HepG2 (cell line): ENCODE results near the gene NAIF1. TPM values are rescaled to one million over a fixed set of nuclear protein-coding genes. Genes with fewer than 3 reads are reported as not detected.
A peak's percentile ranks its signal among the peaks of the same experiment; 100 is the strongest.

ENCODE experiments used
- AGO1 ChIP-seq: fragments of 200-400 bp; formaldehyde crosslinking; IDR thresholded peaks from 2 replicates; pipeline ENCODE4 v1.6.1; 2017; ENCODE audit warnings: mild to moderate bottlenecking, low read depth, low read length, moderate library complexity; ENCODE audit not compliant: poor library complexity, severe bottlenecking
- CENPBD1 ChIP-seq: sonication (generic); formaldehyde crosslinking; IDR thresholded peaks from 2 replicates; pipeline ENCODE4 v1.8.0; 2022; ENCODE audit warnings: missing genetic modification reagents, low read depth, mild to moderate bottlenecking, borderline replicate concordance
- CHCHD3 ChIP-seq: sonication (generic); formaldehyde crosslinking; IDR thresholded peaks from 2 replicates; pipeline ENCODE4 v1.8.0; 2022; ENCODE audit warnings: mild to moderate bottlenecking, missing genetic modification reagents, moderate library complexity
- FOSL1 ChIP-seq: sonication (generic); formaldehyde crosslinking; IDR thresholded peaks from 2 replicates; pipeline ENCODE4 v1.9.0; 2021; ENCODE audit warnings: missing genetic modification reagents, borderline replicate concordance
- MEIS2 ChIP-seq: sonication (generic); formaldehyde crosslinking; IDR thresholded peaks from 2 replicates; pipeline ENCODE4 v1.9.0; 2021; ENCODE audit warnings: mild to moderate bottlenecking, missing genetic modification reagents
- NCOA2 ChIP-seq: sonication (generic); formaldehyde crosslinking; IDR thresholded peaks from 2 replicates; pipeline ENCODE4 v1.8.0; 2022; ENCODE audit warnings: inconsistent platforms
- PHB2 ChIP-seq: fragments of 450-650 bp; IDR thresholded peaks from 2 replicates; pipeline ENCODE4 v1.6.1; 2018; ENCODE audit not compliant: partially characterized antibody
- PHF20 ChIP-seq: sonication (generic); formaldehyde crosslinking; IDR thresholded peaks from 2 replicates; pipeline ENCODE4 v1.5.0; 2020; ENCODE audit warnings: mild to moderate bottlenecking, missing genetic modification reagents
- POGK ChIP-seq: sonication (generic); formaldehyde crosslinking; conservative IDR thresholded peaks from 2 replicates; pipeline ENCODE4 v1.8.0; 2022; ENCODE audit warnings: mild to moderate bottlenecking, moderate library complexity, missing genetic modification reagents
- PREB ChIP-seq: sonication (generic); formaldehyde crosslinking; IDR thresholded peaks from 2 replicates; pipeline ENCODE4 v1.4.0; 2020; ENCODE audit warnings: missing genetic modification reagents
- RCOR2 ChIP-seq: IDR thresholded peaks from 2 replicates; pipeline ENCODE4 v1.6.1; 2016; ENCODE audit warnings: missing biosample characterization, missing genetic modification reagents
- SOX6 ChIP-seq, 2 experiments: fragments of 450-650 bp in 1 of 2; sonication (generic) in 1 of 2; formaldehyde crosslinking in 1 of 2; IDR thresholded peaks; 2 replicates each; pipeline versions ENCODE4 v1.4.0 to v1.6.1; 2017 to 2020; ENCODE audit warnings: antibody characterized with exemption in 1 of 2, mild to moderate bottlenecking in 1 of 2, missing genetic modification reagents in 1 of 2
- U2AF1 ChIP-seq: fragments of 200-400 bp; formaldehyde crosslinking; optimal IDR thresholded peaks from 2 replicates; pipeline ENCODE3; 2017; ENCODE audit warnings: mild to moderate bottlenecking, low read depth, low read length
- ZNF562 ChIP-seq: sonication (generic); formaldehyde crosslinking; IDR thresholded peaks from 2 replicates; pipeline ENCODE4 v1.8.0; 2022; ENCODE audit warnings: missing genetic modification reagents, borderline replicate concordance
- ZNF776 ChIP-seq: sonication (generic); formaldehyde crosslinking; IDR thresholded peaks from 2 replicates; pipeline ENCODE4 v1.4.0; 2020; ENCODE audit warnings: mild to moderate bottlenecking, missing genetic modification reagents
- ZNF83 ChIP-seq: sonication (generic); formaldehyde crosslinking; IDR thresholded peaks from 2 replicates; pipeline ENCODE4 v1.4.0; 2020; ENCODE audit warnings: missing genetic modification reagents, mild to moderate bottlenecking, borderline replicate concordance
- polyA plus RNA-seq, 8 experiments: library from polyadenylated mRNA; depleted of rRNA in 3 of 8; stranded (reverse) in 7 of 8; unstranded in 1 of 8; fragments of >200 nt; fragmentation: Illumina TruSeq in 4 of 8; extraction: Trizol in 4 of 8; gene quantifications; 2 replicates each; pipeline versions ENCODE4 v1.2.1 to v1.2.3, GENCODE V29; 2011 to 2016; ENCODE audit warnings: low read depth in 4 of 8, missing spikeins in 1 of 8, mixed read lengths in 1 of 8; ENCODE audit not compliant: insufficient read depth in 1 of 8
- total RNA-seq, 5 experiments: library from RNA; depleted of rRNA; stranded (reverse); fragments of >200 nt; fragmentation: Illumina TruSeq; extraction: Trizol; gene quantifications; 2 replicates each; pipeline ENCODE4 v1.2.3, GENCODE V29; 2016; ENCODE audit warnings: low read depth in 1 of 5
- TF ChIP-seq, protein P1 (sequence below): sonication (generic); formaldehyde crosslinking; IDR thresholded peaks from 2 replicates; pipeline ENCODE4 v1.4.0; 2020; ENCODE audit warnings: missing genetic modification reagents, mild to moderate bottlenecking, borderline replicate concordance
- TF ChIP-seq, protein P2 (sequence below): sonication (generic); formaldehyde crosslinking; IDR thresholded peaks from 2 replicates; pipeline ENCODE4 v1.5.0; 2020; ENCODE audit warnings: mild to moderate bottlenecking, missing genetic modification reagents
- TF ChIP-seq, protein P3 (sequence below): sonication (generic); formaldehyde crosslinking; conservative IDR thresholded peaks from 2 replicates; pipeline ENCODE4 v1.8.1; 2023; ENCODE audit warnings: missing genetic modification reagents

NAIF1 gene
- total and polyA plus RNA-seq, 2 of the 13 experiments (the other 11 are each of a cell fraction or from before 2014, with no cell fraction given): 6.0 to 6.9 TPM

GRCh38 chr9:128066713-128067644 is at the start of gene NAIF1 (continued):
- TF ChIP-seq, protein P1, sequence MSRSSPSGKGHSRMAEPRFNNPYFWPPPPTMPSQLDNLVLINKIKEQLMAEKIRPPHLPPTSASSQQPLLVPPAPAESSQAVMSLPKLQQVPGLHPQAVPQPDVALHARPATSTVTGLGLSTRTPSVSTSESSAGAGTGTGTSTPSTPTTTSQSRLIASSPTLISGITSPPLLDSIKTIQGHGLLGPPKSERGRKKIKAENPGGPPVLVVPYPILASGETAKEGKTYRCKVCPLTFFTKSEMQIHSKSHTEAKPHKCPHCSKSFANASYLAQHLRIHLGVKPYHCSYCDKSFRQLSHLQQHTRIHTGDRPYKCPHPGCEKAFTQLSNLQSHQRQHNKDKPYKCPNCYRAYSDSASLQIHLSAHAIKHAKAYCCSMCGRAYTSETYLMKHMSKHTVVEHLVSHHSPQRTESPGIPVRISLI (CRISPR knock-in tag): no peak
- TF ChIP-seq FOSL1 (no peak), POGK (CRISPR knock-in tag) (no peak), CENPBD1 (no peak), PHF20 (CRISPR knock-in tag) (no peak), RCOR2 (no peak), U2AF1 (no peak), ZNF562 (CRISPR knock-in tag) (no peak), CHCHD3 (CRISPR knock-in tag) (no peak), PHB2 (no peak), ZNF83 (CRISPR knock-in tag) (0 out of 2 replicates have a peak, but pooled peaks have one; percentile 43), ZNF776 (CRISPR knock-in tag) (0 out of 2 replicates have a peak, but pooled peaks have one; percentile 43), SOX6 (IDR thresholded peaks at IDR 0.05) (no peak), SOX6 (CRISPR knock-in tag; IDR thresholded peaks at IDR 0.05) (peak; percentile 14; the same call in 1 of the 2 replicates), NCOA2 (CRISPR knock-in tag) (no peak), MEIS2 (CRISPR knock-in tag) (no peak; the same call in 1 of the 2 replicates), PREB (CRISPR knock-in tag) (no peak), AGO1 (peak; percentile 100)
- TF ChIP-seq, protein P2, sequence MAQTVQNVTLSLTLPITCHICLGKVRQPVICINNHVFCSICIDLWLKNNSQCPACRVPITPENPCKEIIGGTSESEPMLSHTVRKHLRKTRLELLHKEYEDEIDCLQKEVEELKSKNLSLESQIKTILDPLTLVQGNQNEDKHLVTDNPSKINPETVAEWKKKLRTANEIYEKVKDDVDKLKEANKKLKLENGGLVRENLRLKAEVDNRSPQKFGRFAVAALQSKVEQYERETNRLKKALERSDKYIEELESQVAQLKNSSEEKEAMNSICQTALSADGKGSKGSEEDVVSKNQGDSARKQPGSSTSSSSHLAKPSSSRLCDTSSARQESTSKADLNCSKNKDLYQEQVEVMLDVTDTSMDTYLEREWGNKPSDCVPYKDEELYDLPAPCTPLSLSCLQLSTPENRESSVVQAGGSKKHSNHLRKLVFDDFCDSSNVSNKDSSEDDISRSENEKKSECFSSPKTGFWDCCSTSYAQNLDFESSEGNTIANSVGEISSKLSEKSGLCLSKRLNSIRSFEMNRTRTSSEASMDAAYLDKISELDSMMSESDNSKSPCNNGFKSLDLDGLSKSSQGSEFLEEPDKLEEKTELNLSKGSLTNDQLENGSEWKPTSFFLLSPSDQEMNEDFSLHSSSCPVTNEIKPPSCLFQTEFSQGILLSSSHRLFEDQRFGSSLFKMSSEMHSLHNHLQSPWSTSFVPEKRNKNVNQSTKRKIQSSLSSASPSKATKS (CRISPR knock-in tag): no peak
- TF ChIP-seq, protein P3, sequence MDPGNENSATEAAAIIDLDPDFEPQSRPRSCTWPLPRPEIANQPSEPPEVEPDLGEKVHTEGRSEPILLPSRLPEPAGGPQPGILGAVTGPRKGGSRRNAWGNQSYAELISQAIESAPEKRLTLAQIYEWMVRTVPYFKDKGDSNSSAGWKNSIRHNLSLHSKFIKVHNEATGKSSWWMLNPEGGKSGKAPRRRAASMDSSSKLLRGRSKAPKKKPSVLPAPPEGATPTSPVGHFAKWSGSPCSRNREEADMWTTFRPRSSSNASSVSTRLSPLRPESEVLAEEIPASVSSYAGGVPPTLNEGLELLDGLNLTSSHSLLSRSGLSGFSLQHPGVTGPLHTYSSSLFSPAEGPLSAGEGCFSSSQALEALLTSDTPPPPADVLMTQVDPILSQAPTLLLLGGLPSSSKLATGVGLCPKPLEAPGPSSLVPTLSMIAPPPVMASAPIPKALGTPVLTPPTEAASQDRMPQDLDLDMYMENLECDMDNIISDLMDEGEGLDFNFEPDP (CRISPR knock-in tag): no peak
